Measurements from ENCODE around the gene PHRF1.
A peak's percentile ranks its signal among the peaks of the same experiment; 100 is the strongest.

PHRF1 gene

DNA sequence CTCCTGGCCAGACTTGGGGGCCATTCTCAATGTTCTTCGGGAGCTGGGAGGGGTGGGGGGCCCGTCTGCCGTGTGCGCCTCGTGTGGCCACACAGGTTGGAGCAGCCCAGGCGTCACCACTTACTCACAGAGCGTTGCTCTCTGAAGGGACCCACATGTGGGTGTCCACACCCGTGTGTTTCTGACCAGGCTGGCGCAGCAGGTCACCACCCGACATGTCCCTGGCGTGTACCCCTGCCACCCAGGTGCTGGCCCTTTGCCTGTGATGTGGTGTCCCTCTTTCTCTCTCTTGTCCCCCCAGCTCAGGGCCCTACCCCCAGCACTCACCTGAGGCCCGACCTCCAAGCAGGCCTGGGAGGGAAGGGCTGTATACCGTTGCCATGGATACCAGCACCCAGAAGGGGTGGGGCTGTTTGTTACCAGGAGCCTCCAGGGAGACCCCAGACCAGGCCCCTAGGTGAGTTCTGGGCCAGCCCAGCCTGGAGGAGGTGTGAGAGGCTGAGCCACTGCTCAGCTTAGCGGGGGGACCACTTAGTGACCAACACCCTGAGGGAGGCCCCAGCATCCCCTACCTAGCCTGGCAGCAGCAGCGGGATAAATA lies 17.1 kb upstream of the PHRF1 start:
- Histone ChIP-seq H3K4me3 (ENCODE audit: insufficient read depth, low read depth, low read length) (no peak overlapping the region), H3K9me3 (ENCODE audit: control insufficient read depth, low read length) (no peaks in the 10 kb centered on the region), H3K27ac (ENCODE audit: insufficient read depth, low read depth, low read length, poor library complexity, severe bottlenecking) (no peak overlapping the region), H3K27me3 (ENCODE audit: control insufficient read depth, insufficient read depth, low read length, poor library complexity, severe bottlenecking) (peaks cover 72% of the 10 kb centered on the region), H3K36me3 (ENCODE audit: control insufficient read depth, insufficient read depth, low read length) (no peaks in the 10 kb centered on the region), H3K4me1 (ENCODE audit: control insufficient read depth, insufficient read depth, low read length) (peaks cover 18% of the 10 kb centered on the region)
- 88 to 89% methylated on average over 15 of the region's 15 CpGs for WGBS, 2 experiments

DNA sequence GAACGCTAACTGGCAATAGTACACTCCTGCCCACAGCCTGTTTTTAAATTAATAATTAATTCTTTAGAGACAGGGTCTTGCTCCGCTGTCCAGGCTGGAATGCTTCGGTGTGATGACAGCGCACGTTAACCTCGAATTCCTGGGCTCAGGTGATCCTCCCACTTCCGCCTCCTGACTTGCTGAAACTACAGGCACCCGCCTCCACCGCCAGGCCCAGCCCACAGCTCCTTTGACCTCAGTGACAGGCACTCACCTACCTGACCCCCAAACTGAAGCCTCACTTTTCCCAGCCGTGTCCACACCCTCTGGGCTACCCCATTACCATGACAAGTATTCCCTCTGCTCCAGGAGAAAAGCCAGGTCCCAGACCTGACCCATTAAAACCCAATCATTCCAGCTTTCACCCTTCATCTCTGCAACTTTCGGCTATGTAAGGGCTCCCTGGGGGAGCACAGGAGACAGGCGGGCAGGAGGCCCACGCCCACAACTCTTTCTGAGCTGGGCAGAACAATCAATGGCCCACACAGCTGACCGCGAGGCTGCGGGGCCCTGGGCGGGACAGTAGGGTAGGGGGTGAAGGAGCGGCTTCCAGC lies 16.5 kb upstream of the PHRF1 start:
- Histone ChIP-seq H3K36me3 (ENCODE audit: control insufficient read depth, insufficient read depth, low read length) (no peaks in the 10 kb centered on the region), H3K4me3 (ENCODE audit: insufficient read depth, low read depth, low read length) (peak overlapping the region; percentile 77), H3K4me1 (ENCODE audit: control insufficient read depth, insufficient read depth, low read length) (peaks cover 15% of the 10 kb centered on the region), H3K27ac (ENCODE audit: insufficient read depth, low read depth, low read length, poor library complexity, severe bottlenecking) (no peak overlapping the region), H3K9me3 (ENCODE audit: control insufficient read depth, low read length) (no peaks in the 10 kb centered on the region), H3K27me3 (ENCODE audit: control insufficient read depth, insufficient read depth, low read length, poor library complexity, severe bottlenecking) (peaks cover 65% of the 10 kb centered on the region)
- WGBS, 2 experiments = 54 to 58% methylated on average over 18 of the region's 18 CpGs

- WGBS, 2 experiments = 1% methylated on average over 95 of the region's 95 CpGs
- H3K4me1 ChIP-seq (ENCODE audit: control insufficient read depth, insufficient read depth, low read length) = peaks cover 15% of the 10 kb centered on the region
- H3K27ac ChIP-seq (ENCODE audit: insufficient read depth, low read depth, low read length, poor library complexity, severe bottlenecking) = no peak within 1 kb of the TSS
- H3K9me3 ChIP-seq (ENCODE audit: control insufficient read depth, low read length) = no peaks in the 10 kb centered on the region
- H3K4me3 ChIP-seq (ENCODE audit: insufficient read depth, low read depth, low read length) = peak within 1 kb of the TSS; percentile 77
- H3K36me3 ChIP-seq (ENCODE audit: control insufficient read depth, insufficient read depth, low read length) = no peaks in the 10 kb centered on the region
- peaks cover 60% of the 10 kb centered on the region for H3K27me3 ChIP-seq (ENCODE audit: control insufficient read depth, insufficient read depth, low read length, poor library complexity, severe bottlenecking)
Observed at GRCh38 chr11:560305-561147, 15.7 kb upstream of the PHRF1 start, which contains the start of the genes LMNTD2 and RASSF7. Gene LMNTD2 (minus strand): TSS chr11:560738. CDS start chr11:560716, 22 bp downstream. Gene RASSF7 (plus strand): TSS chr11:560970. CDS start chr11:561769, 799 bp downstream.

DNA sequence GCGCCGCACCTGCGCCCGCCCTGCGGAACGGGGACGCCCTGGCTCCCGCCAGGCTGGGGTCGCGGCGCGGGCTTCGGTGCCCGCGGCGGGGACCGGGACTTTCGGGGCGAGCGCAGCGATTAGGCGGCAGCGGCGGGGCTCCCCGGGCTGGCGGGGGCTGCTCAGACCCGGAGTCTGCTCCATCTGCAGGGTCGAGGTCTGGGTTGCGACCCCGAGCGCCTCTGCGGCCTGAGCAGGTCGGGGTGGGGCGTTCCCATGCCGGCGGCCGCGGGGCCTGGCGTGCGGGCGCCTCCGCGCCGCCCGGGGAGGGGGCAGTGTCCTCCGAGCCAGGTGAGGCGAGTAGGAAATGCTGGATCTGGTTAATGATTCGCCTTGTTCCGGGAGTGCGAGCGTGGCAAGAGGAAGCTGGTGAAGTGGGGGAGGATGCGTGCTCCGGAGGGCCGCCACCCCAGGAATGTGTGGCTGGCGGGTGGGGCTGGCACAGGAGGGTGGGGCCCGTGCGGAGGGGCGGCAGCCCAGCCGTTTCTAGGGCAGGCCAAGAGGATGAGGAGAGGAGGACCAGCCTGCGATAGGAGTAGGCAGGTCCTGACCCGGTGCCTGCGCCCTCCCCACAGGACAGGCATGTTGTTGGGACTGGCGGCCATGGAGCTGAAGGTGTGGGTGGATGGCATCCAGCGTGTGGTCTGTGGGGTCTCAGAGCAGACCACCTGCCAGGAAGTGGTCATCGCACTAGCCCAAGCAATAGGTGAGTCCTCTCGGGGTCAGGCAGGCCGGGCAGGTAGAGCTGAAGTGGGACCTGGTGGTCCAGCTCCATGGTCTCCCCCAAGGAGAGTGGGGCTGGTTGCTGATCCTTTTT lies 14.9 kb upstream of the PHRF1 start:
- Histone ChIP-seq H3K4me1 (ENCODE audit: control insufficient read depth, insufficient read depth, low read length) (peaks cover 21% of the 10 kb centered on the region), H3K4me3 (ENCODE audit: insufficient read depth, low read depth, low read length) (peak overlapping the region; percentile 77), H3K27me3 (ENCODE audit: control insufficient read depth, insufficient read depth, low read length, poor library complexity, severe bottlenecking) (peaks cover 51% of the 10 kb centered on the region), H3K36me3 (ENCODE audit: control insufficient read depth, insufficient read depth, low read length) (no peaks in the 10 kb centered on the region), H3K9me3 (ENCODE audit: control insufficient read depth, low read length) (no peaks in the 10 kb centered on the region), H3K27ac (ENCODE audit: insufficient read depth, low read depth, low read length, poor library complexity, severe bottlenecking) (no peak overlapping the region)
- WGBS, 2 experiments = 8 to 9% methylated on average over 67 of the region's 67 CpGs

GRCh38 chr11:562046-562645 lies 14.1 kb upstream of the PHRF1 start:
- Histone ChIP-seq H3K36me3 (ENCODE audit: control insufficient read depth, insufficient read depth, low read length) (no peaks in the 10 kb centered on the region), H3K27me3 (ENCODE audit: control insufficient read depth, insufficient read depth, low read length, poor library complexity, severe bottlenecking) (peaks cover 44% of the 10 kb centered on the region), H3K4me1 (ENCODE audit: control insufficient read depth, insufficient read depth, low read length) (peaks cover 24% of the 10 kb centered on the region), H3K4me3 (ENCODE audit: insufficient read depth, low read depth, low read length) (no peak overlapping the region), H3K9me3 (ENCODE audit: control insufficient read depth, low read length) (no peaks in the 10 kb centered on the region), H3K27ac (ENCODE audit: insufficient read depth, low read depth, low read length, poor library complexity, severe bottlenecking) (no peak overlapping the region)
- 94 to 96% methylated on average over 29 of the region's 29 CpGs for WGBS, 2 experiments

DNA sequence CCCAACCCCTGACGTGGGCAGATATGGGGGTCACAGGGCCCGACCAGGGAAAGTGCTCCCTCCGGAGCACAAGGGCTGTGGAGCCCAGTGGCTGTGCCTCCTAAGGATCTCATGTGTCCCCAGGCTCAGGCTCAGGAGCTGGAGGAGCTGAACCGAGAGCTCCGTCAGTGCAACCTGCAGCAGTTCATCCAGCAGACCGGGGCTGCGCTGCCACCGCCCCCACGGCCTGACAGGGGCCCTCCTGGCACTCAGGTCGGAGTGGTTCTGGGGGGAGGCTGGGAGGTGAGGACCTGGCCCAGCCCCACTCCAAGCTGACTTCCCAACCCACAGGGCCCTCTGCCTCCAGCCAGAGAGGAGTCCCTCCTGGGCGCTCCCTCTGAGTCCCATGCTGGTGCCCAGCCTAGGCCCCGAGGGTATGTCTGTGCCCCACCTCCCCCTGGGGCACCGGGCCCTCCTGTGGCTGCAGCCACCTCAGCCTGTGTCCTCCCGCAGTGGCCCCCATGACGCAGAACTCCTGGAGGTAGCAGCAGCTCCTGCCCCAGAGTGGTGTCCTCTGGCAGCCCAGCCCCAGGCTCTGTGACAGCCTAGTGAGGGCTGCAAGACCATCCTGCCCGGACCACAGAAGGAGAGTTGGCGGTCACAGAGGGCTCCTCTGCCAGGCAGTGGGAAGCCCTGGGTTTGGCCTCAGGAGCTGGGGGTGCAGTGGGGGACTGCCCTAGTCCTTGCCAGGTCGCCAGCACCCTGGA lies 13.0 kb upstream of the PHRF1 start:
- Histone ChIP-seq H3K27ac (ENCODE audit: insufficient read depth, low read depth, low read length, poor library complexity, severe bottlenecking) (no peak overlapping the region), H3K27me3 (ENCODE audit: control insufficient read depth, insufficient read depth, low read length, poor library complexity, severe bottlenecking) (peaks cover 37% of the 10 kb centered on the region), H3K4me3 (ENCODE audit: insufficient read depth, low read depth, low read length) (no peak overlapping the region), H3K9me3 (ENCODE audit: control insufficient read depth, low read length) (no peaks in the 10 kb centered on the region), H3K4me1 (ENCODE audit: control insufficient read depth, insufficient read depth, low read length) (peaks cover 30% of the 10 kb centered on the region), H3K36me3 (ENCODE audit: control insufficient read depth, insufficient read depth, low read length) (no peaks in the 10 kb centered on the region)
- WGBS, 2 experiments = 93 to 94% methylated on average over 18 of the region's 18 CpGs

DNA sequence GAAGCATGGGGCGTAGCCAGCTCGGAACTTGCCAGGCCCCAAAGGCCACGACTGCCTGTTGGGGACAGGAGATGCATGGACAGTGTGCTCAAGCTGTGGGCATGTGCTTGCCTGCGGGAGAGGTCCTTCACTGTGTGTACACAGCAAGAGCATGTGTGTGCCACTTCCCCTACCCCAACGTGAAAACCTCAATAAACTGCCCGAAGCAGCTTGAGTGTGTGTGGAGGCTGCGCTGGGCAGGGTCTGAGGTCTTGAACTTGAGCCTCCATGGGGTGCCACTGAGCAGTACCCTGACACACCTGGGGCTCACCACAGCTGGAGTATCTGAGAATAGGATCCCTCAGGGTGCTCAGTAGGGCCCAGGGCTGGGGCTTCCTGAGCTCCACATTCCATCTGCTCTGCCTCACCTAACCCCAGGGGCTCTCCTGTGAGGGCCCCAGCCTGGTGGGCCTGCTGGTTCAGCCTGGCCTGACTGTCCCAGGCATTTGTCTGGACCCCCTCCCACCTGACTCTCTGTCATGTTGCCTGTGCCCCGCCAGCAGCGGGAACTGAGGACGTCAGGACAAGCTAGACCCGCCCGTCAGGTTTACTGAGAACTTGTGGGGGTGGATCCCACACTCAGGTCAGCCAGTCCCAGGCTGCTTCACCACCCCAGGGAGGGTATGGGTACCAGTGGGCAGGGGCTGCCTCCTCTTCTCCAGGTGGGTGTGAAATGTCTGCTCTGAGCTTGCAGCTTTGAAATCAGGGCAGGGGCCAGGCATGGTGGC lies 12.3 kb upstream of the PHRF1 start:
- 94 to 95% methylated on average over 12 of the region's 12 CpGs for WGBS, 2 experiments
- H3K9me3 ChIP-seq (ENCODE audit: control insufficient read depth, low read length) = no peaks in the 10 kb centered on the region
- H3K4me1 ChIP-seq (ENCODE audit: control insufficient read depth, insufficient read depth, low read length) = peaks cover 31% of the 10 kb centered on the region
- H3K27ac ChIP-seq (ENCODE audit: insufficient read depth, low read depth, low read length, poor library complexity, severe bottlenecking) = no peak overlapping the region
- H3K4me3 ChIP-seq (ENCODE audit: insufficient read depth, low read depth, low read length) = no peak overlapping the region
- H3K36me3 ChIP-seq (ENCODE audit: control insufficient read depth, insufficient read depth, low read length) = no peaks in the 10 kb centered on the region
- H3K27me3 ChIP-seq (ENCODE audit: control insufficient read depth, insufficient read depth, low read length, poor library complexity, severe bottlenecking) = peaks cover 31% of the 10 kb centered on the region

- Histone ChIP-seq H3K36me3 (ENCODE audit: control insufficient read depth, insufficient read depth, low read length) (no peaks in the 10 kb centered on the region), H3K4me1 (ENCODE audit: control insufficient read depth, insufficient read depth, low read length) (peaks cover 29% of the 10 kb centered on the region), H3K27ac (ENCODE audit: insufficient read depth, low read depth, low read length, poor library complexity, severe bottlenecking) (no peak overlapping the region), H3K9me3 (ENCODE audit: control insufficient read depth, low read length) (no peaks in the 10 kb centered on the region), H3K4me3 (ENCODE audit: insufficient read depth, low read depth, low read length) (no peak overlapping the region), H3K27me3 (ENCODE audit: control insufficient read depth, insufficient read depth, low read length, poor library complexity, severe bottlenecking) (peaks cover 24% of the 10 kb centered on the region)
- WGBS, 2 experiments = 78 to 81% methylated on average over 12 of the region's 12 CpGs
Observed at GRCh38 chr11:565921-566509, 10.3 kb upstream of the PHRF1 start.
